DMS 273 treated with DMSO at 0.1 percent for 48 hours (cell line): ENCODE measurements around the gene ZBTB20.

ENCODE experiments used
- DNase-seq: peaks from one replicate; lab custom pipeline; 2025; lab: John Stamatoyannopoulos, UW

The ZBTB20 gene

DNA sequence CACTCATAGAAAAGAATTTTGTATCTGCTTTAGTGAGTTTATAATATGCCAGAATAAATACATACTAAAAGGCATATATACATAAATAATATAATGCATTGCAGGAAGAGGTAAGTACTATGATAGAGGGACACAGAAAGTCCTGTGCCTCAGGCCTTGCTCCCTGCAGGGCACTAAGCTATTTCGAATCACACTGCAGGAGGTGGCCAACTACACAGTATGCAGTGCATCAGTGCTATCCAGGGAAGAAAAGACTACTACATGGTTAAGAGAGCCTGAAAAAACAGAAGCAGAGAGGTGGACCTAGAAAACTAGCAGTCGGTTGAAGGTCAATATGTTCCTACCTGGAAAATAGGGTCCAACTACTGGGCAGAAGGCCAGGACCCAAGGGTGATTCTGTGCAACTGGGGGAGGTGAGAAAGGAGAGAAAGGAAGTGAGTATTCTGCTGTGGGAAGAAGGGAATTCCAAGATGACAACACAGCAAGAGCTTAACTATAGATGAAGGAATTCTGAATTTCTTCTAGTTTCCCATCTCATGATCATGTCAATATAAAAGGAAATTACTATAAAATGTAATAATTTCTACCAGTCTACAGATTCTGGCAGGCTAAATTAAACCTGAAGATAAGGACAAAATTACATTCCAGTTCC is 218.0 kb downstream of the ZBTB20 start:
- DNase-seq = no peak

DNA sequence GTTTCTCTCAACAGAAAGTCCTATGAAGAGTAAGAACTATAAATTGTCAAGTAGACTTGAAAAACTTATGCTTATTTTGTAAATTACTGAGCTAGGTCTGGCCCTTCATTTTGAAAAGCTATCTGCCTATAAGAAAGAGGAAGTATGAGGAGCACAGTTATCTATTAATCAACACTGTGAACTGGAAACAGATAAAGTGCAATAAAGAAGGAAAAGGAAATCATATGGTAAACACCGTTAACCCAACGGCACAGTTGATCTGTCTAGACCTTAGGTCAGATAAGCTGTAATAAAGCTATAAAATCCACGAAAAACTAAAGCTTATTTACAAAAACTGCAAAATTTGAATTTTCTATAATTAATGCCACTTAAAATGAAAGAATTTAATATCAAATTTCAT is 242.5 kb downstream of the ZBTB20 start:
- no peak for DNase-seq

DNA sequence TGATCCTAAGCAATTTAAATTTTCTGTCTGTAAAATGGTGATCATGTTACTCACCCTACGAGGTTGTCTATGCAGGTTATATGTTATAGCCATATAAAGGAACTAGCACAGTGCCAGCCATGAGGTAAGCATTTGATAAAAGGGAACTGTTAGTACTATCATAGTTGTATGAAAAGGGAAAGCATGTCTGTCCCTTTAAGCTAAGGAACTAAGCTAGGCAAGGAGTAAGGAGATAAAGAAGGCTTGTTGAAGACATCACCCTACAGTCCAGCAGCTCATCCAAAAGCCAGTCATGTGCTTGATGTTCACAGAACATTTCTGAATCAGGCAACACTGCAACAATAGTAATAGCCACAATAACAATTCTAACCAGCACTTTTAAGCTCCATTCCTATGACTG is 243.9 kb downstream of the ZBTB20 start:
- DNase-seq = no peak

DNA sequence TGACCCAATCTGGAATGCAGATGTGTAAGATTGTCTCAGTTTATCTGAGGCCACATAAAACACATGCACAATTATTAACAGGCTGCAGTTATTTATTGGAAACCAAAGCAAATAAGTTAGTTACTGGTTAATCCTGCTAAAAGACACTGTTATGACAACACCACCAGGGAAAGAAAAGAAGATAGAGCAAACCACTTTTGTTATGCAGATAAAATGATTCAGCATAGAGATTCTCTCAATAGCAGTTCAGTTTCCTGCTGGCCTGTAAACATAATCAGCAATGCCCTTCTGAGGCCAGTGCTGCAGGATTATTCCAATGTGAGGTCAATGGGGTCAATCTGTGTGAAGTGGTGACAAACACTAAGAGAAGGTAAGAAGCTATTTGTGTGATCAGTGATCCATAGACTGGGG is 244.4 kb downstream of the ZBTB20 start:
- DNase-seq = no peak

DNA sequence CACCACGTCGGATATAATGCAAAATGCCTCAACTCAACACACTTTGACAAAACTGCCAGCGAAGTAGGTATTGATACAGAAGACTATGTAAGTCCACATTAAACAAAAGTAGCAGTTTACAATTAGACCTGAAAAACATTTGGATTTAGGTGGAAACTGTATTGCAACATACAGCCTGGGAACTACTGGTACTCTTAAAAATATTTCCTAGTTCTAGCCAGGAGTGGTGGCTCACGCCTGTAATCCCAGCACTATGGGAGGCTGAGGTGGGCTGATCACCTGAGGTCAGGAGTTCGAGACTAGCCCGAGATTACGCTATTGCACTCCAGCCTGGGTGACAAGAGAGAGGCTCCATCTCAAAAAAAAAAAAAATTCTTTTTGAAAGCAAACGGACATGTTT is 246.2 kb downstream of the ZBTB20 start:
- no peak for DNase-seq

DNA sequence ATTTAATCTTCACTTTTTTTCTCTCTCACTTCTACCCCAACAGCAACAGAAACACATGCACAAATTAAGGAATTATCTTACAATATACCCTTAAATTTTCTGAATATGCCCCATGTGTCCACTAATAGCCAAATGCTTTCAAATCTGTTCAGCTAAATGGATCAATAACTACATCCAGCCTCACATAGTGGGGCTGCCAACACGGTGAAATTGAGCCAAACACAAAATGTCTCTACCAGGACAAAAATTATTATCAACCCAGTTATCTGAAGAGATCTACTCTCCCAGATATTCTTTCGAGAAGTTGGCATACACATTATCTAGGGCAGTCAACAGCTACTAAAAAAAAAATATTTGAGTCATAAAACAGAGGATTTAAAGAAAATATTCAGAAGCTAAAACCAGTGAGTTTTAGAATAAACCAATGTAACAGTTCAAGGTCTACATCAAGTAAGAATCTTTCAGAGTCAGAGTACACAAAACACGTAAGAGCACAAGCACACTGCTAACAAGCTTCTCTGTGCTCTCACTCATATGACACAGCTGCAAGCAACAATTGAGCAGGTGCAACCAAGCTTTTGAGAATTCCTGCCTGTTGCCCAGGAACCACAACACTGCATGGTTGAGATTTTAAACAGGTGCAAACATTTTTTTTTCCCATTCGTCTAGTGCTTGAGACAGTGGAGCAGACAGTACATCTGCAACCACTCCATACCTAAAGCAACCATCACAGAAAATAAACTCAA is 247.7 kb downstream of the ZBTB20 start:
- peak; percentile 57 for DNase-seq

DNA sequence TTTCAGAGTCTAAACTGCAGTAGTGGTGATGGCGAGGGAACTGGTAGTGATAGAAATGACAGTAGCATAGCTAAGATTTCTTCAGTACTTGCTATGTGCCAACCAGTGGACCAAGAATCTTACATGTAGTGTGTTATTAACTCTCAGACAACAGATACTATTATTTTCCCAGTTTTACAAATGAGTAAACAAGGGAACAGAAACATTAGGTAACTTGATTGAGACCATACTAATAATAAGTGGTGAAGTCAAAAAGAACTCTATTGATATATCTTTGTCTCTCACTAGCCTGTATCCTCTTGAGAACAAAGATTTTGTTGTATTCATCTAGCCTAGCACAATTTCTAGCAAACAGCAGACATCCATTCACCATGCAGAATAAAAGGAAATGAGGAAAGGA is 250.1 kb downstream of the ZBTB20 start:
- no peak for DNase-seq

DNA sequence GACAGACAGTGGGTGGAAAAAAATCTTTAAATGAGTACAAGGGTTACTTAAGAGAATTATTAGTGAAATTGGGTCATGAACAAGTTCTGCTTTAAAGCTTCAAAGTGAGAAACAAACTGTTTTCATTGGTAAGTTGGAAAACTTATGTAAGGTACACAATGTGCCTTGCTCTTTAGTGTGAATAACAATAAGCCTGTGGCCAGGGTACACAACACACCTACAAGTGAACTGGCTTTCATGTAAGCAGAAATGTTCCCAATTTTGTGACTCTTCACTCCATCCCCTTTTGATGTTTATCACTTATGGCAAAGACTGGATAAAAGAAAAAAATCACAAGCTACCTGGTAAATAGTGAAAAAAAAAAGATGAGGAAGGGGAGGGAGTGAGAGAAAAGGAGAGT is 253.7 kb downstream of the ZBTB20 start:
- DNase-seq = no peak

DNA sequence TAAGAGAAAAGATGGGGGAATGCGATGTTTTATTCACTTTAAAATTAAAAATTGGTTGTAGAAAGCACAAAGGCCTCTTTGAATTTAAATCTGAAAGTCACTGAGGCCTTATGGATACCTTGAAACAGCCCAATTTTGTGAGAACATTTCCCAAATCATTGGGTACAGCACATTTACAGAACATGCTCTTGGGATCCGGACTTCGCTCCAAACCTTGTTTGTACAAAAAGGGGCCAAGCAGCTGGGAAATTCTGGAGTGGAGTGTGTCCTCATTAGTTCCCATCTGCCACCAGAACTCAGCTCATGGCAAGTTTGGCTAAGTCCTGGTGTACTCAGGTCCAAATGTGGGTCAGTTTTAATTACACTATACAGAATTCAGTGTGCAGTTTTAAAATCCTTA is 254.2 kb downstream of the ZBTB20 start:
- DNase-seq = peak; percentile 90

DNA sequence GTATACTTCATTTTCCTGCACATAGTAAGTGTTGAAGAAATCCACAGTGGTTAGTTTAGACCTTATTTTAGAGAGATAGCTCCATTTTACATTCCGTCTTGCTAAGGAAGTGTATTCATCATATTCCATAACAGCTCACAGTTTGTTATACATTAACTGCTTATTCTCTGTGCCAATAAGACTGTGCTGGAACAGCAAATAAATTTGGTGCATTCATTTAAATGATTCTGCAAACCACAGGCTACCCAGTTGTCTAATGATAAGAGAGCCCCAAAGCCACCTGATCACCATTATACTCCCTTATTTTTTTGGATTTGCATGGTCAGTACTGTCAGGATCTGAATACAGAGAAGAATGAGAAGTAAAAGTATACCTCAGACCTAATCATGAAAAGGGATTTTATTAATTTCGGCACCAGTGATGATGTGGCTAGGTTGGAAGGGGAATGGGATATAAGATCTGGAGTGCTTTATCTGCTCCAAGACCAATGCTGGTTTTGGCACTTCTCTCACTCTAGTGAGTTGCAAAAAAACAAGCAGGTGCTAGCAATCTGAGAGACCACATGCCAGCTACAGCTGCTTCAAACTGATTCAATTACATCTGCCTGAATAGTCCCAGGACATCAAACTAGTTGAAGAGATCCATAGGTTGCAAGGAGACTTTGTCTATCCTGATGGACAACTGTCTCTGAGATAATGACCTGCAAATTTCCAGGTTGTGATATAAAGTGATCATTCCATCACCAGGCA is 254.8 kb downstream of the ZBTB20 start:
- peak; percentile 87 for DNase-seq

DNA sequence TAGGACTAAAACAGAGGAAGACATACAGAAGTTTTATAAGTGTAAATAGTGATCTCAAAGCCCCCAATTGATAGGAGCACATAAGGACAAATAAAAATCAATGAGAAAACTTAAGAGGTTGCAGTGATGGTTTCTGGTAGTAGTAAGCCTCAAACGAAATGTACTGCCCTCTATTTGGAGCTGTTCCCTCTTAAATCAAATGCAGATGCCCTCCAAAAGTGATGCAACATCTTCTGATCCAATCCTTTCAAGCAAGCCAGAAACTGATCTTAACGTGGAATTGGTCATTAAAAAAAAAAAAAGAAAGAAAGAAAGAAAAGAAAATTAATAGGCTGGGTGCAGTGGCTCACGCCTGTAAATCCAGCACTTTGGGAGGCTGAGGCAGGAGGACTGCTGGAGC is 259.3 kb downstream of the ZBTB20 start:
- no peak for DNase-seq

DNA sequence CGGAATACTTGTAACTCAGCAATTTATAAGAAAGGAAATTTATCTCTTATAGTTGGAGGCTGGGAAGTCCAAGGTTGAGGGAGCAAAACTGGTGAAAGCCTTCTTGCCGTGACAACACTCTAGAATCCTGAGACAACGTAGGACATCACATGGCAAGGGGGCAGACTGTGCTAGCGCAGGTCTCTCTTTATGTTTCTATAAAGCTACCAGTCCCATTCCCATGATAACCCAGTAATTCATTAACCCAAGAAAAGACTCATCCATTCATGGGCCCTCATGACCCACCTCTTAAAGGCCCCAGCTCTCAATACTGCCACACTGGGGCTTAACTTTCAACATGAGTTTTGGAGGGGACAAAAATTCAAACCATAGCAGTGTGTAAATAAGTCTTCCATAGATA is 260.2 kb downstream of the ZBTB20 start:
- DNase-seq = no peak

DNA sequence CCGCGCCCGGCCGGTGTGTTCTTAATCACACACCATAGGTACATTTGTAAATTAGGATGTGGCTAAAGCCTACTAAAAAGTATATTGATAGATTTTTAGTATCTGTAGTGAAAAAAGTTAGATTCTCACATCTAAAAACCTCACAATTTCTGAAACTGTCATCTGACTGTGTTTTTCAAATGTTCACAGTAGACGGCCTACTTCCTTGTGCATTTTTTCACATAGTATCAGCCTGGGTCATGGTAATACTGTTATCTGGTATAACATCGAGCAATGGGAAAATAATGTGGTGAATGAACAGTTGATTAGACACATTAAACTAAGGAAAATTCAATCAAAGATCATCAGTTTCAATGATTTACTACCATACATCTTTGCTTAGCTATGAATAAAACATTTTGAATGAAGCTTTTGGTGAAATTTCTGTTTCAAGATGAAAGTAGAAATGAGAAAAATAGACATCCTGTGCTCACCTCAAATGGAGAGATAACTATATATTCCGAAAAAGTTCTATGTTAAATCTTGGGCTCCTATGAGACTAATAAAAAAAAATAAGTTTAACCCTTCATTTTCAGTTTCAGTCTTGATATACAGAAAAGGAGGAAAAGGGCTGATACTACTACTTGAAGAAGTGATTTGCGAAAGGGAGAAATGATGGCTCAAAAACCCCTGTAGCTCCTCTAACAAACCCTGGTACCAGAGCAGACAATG is 262.7 kb downstream of the ZBTB20 start:
- DNase-seq = no peak

DNA sequence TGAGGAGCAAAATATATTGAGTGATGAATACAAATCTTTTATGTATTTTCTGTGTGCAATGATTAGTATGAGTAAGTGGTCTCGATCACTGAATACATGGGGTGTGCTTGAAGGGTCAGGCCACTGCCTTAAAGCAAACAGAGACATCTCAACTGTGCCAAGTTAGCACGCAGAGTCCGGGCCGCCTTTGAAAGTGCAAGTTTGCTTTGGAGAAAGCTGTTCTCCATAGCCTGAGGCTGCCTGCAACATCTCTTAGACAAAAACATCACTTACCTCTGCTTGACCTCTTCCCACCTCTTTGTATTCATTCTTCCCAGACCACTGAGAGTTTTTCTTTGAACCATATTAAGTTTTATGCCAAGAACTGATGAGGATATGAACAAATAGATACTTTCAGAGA is 267.0 kb downstream of the ZBTB20 start:
- DNase-seq = peak; percentile 28

DNA sequence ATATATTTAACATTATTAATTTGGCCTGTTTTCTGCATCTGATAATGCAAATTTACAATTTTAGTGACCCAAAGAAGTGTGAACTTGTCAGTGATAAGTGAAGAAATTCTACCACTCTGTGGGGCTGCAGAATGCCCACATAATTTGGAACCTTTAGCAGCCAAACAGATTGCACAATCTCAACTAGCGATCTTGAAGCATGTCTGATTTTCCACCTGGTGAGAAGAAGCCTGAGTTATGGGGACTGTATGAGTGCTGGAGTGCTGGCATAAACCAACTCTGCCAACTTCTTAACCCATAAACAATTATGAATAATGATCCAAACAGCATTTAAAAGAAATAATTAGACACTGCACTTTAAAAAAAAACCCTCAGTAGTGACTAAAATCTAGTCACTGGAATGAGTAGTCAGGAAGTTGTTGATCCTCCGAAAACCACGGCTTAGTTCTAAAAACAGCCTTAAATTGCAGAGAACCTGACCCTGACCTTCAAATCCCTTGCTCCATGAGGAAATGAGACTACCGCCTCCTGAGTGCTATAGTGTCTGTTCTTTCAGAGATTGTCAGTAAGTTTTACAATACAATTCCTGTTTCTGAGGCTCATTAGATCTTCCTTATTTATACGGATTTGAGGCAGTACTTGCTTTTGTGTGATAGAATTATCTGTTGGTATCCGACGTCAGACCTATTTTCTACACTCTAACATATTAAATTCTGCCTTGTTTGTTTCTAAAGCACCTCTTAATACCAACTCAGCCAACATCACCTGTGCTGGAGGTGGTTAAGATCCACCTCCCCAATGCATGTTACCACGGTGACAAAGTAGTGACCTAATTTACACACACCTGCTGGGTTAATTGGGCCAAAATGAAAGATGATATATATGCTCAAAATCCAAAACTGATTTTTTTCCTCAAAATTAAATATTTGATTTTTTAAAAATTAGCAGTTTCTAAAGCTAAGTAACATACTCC is 267.7 kb downstream of the ZBTB20 start:
- DNase-seq = peak; percentile 39

DNA sequence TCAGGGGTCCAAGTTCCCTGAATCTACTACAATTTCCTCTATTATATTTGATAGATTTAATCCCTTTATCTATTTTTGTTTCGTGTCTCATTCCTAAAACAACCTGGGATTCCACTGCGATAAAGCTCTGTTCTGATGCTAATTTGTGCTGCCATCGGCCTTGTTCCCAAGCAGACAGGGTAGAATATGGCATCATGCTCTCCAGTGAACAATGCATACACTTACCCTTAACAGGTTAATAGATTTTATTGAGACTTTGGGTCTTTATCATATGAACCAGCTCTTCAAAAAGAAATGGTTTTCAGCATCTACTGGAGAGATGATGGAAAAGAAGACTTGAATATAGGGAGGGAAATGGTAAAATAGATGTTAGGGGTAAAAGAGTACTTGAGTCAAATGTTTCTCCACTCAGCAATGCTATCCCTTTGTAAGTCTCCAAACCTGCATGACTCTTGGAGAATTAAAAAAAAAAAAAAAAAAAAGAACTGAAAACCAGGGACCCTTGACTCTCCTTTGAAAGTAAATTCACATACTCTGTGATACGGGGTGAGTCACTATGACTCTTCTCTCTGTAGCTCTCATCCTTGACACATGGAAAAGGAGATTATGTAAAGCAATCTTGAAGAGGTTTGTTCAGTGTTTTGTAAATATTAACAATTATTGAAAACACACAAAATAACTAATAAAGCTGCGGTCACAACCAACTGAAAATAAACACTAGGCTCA is 268.8 kb downstream of the ZBTB20 start:
- DNase-seq = no peak

DNA sequence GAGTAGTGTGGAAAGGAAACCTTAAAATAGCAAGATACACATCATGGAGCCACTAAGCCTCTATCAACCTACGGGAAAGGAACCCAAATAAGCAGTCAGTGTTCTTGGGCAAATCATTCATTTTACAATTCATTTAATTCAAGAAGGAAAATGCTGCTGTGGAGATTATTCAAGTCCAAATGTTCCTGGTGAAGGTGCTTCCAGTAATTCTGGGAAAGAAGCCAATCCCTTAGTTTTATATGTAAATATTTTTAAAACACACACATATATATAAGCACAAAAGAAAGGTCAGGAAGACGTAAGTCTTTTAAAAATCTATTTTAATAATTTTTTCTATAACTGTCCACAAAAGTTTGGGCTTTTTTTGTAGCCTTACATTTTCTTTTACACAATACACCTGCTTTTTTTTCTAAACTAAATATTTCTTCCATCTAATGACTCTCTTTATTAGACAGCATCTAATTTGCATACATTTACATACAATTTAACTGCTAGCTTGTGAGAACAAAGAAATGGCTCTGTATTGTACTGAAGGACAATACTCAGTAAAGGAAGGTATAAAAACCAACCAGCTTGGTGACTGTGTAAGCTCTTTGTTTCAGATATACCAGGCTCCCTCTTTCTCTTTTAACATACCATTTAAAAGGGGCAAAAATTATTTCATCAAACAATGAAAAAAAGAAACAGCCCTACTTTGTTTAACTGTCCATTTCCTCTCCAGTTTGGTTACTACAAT is 269.5 kb downstream of the ZBTB20 start:
- no peak for DNase-seq

DNA sequence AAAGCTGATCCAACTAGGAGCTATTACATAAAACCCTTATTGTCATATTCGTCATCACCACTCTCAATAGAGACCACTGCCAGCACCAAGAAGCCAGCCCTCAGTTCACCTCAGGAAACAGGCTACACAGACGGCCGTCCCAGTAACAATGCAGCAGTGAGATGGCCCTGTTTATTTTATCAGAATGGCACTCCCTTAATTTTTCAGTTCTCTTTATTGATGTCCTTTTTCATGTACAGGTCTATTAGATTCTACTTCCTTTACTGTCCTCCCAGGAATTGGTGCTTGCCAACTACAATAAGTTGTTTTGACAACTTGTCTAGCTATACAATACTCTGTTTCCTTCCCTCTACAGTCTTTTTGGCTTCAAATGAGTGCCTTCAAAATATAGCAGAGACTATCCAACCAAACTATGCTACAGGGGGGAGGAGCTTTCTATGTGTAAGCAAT is 272.5 kb downstream of the ZBTB20 start:
- DNase-seq = no peak

DNA sequence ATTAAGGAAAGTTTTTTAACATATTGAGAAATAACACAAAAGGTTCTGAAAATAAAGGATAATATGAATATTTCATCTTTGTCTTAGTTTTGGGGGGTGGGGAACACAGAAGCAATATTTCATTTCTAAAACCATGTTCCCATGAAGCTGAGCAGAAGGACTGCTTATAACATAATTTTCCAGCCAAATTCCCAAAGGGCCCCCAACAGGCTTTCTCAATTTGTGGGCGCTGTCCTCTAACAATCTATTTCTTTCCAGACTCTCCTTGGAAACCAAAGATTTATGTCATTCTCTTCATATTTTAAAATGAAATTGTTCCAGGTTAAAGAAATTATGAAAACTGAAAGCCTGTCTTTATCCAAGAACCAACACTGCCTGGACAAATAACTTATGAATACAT is 273.5 kb downstream of the ZBTB20 start:
- DNase-seq = no peak

DNA sequence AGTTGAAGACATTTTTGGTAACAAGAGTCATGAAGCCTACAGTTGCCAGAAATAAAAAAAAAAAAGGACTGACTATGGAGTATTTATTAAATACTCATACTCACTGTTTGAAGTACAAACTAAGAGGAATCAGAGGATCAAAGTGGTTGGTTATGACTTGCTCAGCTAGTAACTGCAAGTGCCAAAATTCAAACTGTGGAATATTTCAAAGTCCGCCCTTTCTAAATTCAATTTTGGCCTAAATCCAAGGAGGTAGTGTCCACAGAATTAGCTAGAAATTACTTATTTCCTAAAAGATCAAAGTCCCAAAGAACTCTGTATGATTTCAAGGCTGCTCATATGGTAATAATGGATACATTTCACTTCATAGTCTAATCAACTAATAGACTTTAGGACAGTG is 274.5 kb downstream of the ZBTB20 start:
- no peak for DNase-seq
